Osteoblast (primary cell): ENCODE data around the gene BCL11B. TPM values are rescaled to one million over a fixed set of nuclear protein-coding genes. Genes with fewer than 3 reads are reported as not detected.

Experiments
- DNase-seq: peaks from one replicate; pipeline ENCODE4 v3.0.0; 2011; ENCODE audit warnings: low spot score, mixed read lengths; ENCODE audit not compliant: insufficient read length; ENCODE audit errors: missing footprints
- H2AFZ ChIP-seq: 2 replicates; pipeline ENCODE4 v1.6.0; 2011; ENCODE audit warnings: mild to moderate bottlenecking, low read length
- H3K27ac ChIP-seq: 2 replicates; pipeline ENCODE4 v1.5.1; 2011; ENCODE audit warnings: mild to moderate bottlenecking, low read depth, low read length, moderate library complexity
- H3K27me3 ChIP-seq: 2 replicates; pipeline ENCODE4 v1.6.0; 2012; ENCODE audit warnings: mild to moderate bottlenecking, control low read depth, inconsistent platforms, low read length, moderate library complexity; ENCODE audit not compliant: insufficient read depth
- H3K36me3 ChIP-seq: 2 replicates; pipeline ENCODE4 v1.5.1; 2011; ENCODE audit warnings: mild to moderate bottlenecking, low read length, control low read depth, moderate library complexity; ENCODE audit not compliant: insufficient read depth
- H3K4me1 ChIP-seq: 2 replicates; pipeline ENCODE4 v1.5.1; 2011; ENCODE audit warnings: mild to moderate bottlenecking, low read length, control low read depth, moderate library complexity; ENCODE audit not compliant: insufficient read depth
- H3K4me2 ChIP-seq: 2 replicates; pipeline ENCODE4 v1.6.0; 2011; ENCODE audit warnings: mild to moderate bottlenecking, low read length; ENCODE audit not compliant: insufficient read depth
- H3K4me3 ChIP-seq: fragments of 200-600 bp; sonication (generic); 3 replicates; pipeline ENCODE4 v1.5.1; 2012; ENCODE audit warnings: mild to moderate bottlenecking, low read length, inconsistent platforms; ENCODE audit not compliant: insufficient read depth
- H3K79me2 ChIP-seq: 2 replicates; pipeline ENCODE4 v1.6.0; 2012; ENCODE audit warnings: mild to moderate bottlenecking, low read length, control low read depth, inconsistent platforms; ENCODE audit not compliant: insufficient read depth
- H3K9me3 ChIP-seq: 2 replicates; pipeline ENCODE4 v1.5.1; 2011; ENCODE audit warnings: low read depth, low read length, control low read depth
- H4K20me1 ChIP-seq: 2 replicates; pipeline ENCODE4 v1.6.0; 2012; ENCODE audit warnings: mild to moderate bottlenecking, low read length, control low read depth; ENCODE audit not compliant: insufficient read depth
- CTCF ChIP-seq: IDR thresholded peaks from 2 replicates; pipeline ENCODE4 v1.5.1; 2011; ENCODE audit warnings: mild to moderate bottlenecking, low read depth, low read length, moderate library complexity; ENCODE audit errors: extremely low read depth
- total RNA-seq: library from RNA; depleted of rRNA; stranded (reverse); fragments of >200 nt; gene quantifications from 2 replicates; pipeline ENCODE4 v1.2.3, GENCODE V29; 2012

The BCL11B gene
- total RNA-seq: 0.36 and 0.88 TPM in 2 replicates

GRCh38 chr14:99271951-99272631, at the start of gene BCL11B:
TSS of gene BCL11B (minus strand) at chr14:99272197. CDS start at chr14:99271218, 979 bp downstream.
- Histone ChIP-seq H3K9me3 (no peaks in the 10 kb centered on the region), H2AFZ (peak within 1 kb of the TSS; percentile 74), H3K4me3 (peak within 1 kb of the TSS; percentile 70), H3K36me3 (no peaks in the 10 kb centered on the region), H3K27me3 (peaks cover 67% of the 10 kb centered on the region), H3K79me2 (no peaks in the 10 kb centered on the region), H3K4me1 (peaks cover 13% of the 10 kb centered on the region), H3K4me2 (peak within 1 kb of the TSS; percentile 78), H3K27ac (no peak within 1 kb of the TSS), H4K20me1 (no peaks in the 10 kb centered on the region)
- peak; percentile 98 for DNase-seq
- TF ChIP-seq CTCF: peak; percentile 44

- TF ChIP-seq CTCF: no peak
- Histone ChIP-seq H4K20me1 (no peaks in the 10 kb centered on the region), H3K27me3 (no peaks in the 10 kb centered on the region), H3K9me3 (no peaks in the 10 kb centered on the region), H3K4me2 (no peak overlapping the region), H2AFZ (no peak overlapping the region), H3K4me3 (no peak overlapping the region), H3K27ac (no peak overlapping the region), H3K36me3 (no peaks in the 10 kb centered on the region), H3K4me1 (no peaks in the 10 kb centered on the region), H3K79me2 (no peaks in the 10 kb centered on the region)
- no peak for DNase-seq
These were observed 49.4 kb upstream of the BCL11B start for GRCh38 chr14:99321236-99321925.

GRCh38 chr14:99320621-99321235, 48.7 kb upstream of the BCL11B start:
- DNase-seq: no peak

More at GRCh38 chr14:99320621-99321235, 48.7 kb upstream of the BCL11B start:
- Histone ChIP-seq H2AFZ (no peak overlapping the region), H3K4me2 (no peak overlapping the region), H3K79me2 (no peaks in the 10 kb centered on the region), H3K4me3 (no peak overlapping the region), H3K9me3 (no peaks in the 10 kb centered on the region), H3K4me1 (no peaks in the 10 kb centered on the region), H3K27me3 (no peaks in the 10 kb centered on the region), H3K27ac (no peak overlapping the region), H4K20me1 (no peaks in the 10 kb centered on the region), H3K36me3 (no peaks in the 10 kb centered on the region)
- TF ChIP-seq CTCF: no peak
